GM18867 (cell line): ENCODE results near the gene ZNF48.

Source experiments
- ATAC-seq: cut with Tn5 transposase; IDR thresholded peaks from one replicate; pipeline ENCODE4 v1.9.1; 2021; ENCODE audit warnings: mild to moderate bottlenecking, moderate library complexity; ENCODE audit not compliant: unreplicated experiment

Gene ZNF48

DNA sequence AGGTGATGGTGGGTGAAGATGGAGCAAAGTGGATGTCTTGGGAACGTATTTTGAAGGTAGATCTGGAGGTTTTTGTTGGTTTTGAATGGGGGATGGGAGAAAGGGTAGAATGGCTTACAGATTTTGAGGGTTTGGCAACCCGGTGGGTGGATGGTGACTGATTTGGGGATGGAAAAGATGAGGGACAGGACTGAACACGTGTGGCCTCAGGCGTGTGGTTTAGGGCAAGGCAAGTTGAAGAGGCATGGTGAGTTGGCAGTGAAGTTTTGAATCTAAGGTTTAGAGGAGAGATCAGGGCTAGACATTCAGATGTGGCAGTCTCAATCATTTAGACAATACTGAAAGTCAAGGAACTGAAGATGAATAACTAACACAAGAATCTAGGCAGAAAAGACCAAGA is 39.6 kb downstream of the ZNF48 start:
- ATAC-seq: no peak

DNA sequence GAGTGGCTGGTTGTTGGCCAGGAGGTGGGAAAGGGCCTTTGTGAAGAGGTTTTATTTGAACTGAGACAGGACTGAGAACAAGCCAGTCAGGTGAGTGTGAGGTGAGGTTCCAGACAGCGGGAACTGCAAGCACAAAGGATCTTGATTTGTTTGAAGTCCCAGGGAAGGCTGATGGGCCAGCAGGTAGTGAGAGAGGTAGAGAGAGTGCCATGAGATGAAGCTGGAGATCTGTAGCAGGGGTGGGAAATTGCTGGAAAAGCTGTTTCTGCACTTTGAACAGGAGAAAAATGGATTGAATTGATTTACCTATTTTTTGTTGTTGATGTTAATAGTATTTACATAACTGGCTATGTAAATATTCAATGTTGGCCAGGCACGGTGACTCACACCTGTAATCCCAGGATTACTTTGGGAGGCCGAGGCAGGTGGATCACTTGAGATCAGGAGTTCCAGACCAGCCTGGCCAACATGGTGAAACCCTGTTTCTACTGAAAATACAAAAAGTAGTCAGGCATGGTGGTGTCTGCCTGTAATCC is 42.4 kb downstream of the ZNF48 start:
- ATAC-seq: no peak

DNA sequence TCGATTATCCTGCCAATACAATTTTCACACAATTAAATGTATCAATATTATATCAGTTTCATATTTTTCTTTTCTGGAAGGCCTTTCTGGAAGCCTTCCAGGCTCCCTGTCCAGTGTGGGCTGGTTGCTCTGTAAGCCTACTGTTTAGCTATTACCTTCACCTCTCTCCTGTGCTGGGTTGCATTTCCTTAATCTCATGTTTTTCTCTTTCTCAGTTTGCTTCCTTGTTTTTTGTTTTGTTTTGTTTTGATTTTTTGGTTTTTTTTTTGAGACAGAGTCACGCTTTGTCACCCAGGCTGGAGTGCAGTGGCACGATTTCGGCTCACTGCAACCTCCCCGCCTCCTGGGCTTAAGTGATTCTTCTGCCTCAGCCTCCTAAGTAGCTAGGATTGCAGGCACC is 43.6 kb downstream of the ZNF48 start:
- ATAC-seq: no peak

DNA sequence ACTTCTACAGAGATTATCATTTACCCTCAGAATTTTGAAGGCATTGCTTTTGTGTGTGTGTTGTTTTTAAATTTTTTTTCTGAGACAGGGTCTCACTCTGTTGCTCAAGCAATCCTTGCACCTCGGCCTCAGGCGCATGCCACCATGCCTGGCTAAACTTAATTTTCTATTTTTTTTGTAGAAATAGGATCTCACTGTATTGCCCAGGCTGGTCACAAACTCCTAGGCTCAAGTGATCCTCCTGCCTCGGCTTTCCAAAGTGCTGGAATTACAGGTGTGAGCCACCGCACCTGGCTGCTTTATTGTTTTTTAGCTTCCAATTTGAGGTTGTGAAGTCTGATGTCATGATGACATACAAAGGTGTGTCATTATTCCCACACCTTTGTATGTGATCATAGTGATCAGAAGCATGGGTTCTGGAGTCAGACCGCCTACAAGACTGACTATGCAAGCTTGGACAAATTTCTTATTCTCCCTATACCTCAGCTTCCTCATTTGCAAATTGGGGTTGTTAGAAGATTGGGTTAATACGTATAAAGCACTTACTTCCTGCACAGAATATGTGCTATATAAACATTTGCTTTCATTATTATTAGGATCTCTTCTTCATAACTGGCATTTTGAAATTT is 44.6 kb downstream of the ZNF48 start:
- ATAC-seq: no peak

DNA sequence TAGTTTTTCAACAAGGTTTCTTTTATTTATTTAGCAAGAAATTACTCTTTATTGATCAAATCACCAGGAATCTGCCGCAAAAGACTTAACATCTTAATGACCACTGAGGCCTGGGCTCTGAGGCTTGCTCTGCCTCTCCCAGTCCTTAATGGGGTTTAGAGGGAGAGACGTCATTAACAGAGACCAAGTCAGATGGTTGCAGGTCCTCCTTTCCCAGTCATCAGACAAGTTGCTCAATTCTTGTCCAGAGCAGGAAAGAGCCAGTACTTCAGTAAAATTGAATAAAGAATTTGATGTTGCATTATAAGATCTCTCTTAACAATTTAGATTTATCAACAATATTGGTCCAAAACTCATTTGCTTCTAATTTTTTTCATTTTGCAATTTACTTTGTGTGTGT is 48.4 kb downstream of the ZNF48 start:
- no peak for ATAC-seq

DNA sequence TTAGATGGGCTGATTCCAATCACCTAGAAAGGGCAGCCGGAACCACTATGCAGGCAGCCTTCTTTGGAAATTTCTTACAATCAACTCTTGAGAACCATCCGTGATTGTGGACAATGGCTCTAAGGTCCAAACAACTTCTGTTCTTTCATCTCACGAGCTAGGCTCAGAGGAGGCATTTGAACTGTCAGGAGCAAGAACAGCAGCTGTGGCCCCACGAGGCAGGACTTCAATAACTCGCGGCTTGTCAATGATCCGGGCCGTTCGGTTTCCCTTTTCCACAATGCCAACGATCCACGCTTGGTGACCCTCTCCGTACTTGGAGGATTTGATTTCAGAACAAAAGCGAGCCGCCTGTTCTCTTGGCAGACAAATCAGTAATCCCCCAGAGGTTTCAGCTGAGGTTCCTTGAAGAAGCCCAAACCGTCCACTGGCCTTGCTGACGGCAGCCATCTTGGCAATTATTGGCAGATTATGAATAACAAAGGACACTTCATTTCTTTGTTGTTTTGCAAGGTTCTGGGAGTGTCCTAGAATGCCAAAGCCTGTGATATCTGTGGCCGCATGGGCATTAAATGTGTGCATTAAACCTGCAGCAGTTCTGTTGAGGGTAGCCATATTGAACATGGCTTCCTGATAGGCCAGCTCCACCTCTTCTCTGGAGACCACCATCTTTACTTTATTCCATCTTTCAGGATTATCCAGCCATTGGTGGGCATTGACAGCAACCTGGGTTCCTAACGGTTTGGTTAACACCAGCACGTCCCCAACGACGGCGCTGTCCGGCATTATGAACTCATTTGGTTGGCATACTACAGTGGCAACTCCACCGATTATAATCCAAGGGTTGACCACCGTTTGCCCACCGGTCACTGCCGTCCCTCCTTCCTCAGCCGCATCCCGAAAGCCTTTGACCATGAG is 49.3 kb downstream of the ZNF48 start:
- ATAC-seq: no peak

DNA sequence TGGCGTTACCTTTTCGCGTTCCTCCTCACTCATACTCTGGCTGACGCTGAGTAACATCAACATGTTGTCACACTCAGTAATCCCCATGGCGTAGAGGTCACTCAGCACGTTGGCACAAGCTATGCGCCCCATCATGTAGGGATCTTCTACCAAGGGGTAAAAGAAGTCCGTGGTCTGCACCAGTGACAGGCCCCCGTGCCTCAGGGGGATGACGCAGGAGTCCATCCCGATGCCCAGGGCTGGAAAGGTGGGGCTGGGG is 49.9 kb downstream of the ZNF48 start:
- no peak for ATAC-seq

DNA sequence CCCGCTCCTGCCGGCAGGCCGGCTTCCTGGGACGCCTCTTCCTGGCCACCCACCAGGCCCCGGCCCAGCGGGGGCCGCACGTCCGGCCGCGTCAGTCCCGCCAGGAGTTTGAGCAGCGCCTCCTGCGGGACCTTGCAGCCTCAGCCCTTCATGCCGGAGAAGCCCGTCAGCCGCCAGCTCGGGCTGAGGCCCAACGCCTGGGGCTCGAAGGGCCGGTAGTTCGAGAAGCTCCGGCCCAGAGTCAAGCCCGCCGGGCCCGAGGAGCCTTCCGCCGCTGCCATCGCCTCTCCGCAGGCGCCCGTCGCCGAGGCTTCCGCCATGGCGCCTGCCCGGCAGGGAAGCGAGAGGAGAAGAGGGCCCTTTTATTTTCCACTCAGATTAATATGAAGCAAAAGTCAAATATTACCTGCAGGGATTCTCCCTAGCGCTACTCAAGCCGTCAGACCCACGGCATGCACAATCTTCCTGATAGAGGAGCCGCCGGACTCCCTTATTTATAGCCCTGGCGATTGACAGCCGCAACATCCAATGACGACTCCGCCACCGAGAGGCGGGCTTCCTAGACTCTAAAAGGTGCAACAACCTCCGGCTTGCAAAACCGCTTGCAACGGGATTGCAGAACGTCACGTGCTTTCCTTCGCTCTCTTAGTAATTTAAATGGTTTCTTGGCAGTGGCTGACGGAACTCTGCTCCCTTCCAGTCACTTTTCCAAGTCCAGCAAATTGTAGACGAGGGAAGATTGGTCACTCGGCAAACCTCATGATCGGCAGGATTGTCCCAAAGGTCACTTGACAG is 50.4 kb downstream of the ZNF48 start, which contains the start of gene SEPHS2:
TSS of gene SEPHS2 (minus strand) at position 467 of the 795 bp plus-strand sequence. CDS start at position 320, 147 bp downstream.
- ATAC-seq: peak; percentile 82

DNA sequence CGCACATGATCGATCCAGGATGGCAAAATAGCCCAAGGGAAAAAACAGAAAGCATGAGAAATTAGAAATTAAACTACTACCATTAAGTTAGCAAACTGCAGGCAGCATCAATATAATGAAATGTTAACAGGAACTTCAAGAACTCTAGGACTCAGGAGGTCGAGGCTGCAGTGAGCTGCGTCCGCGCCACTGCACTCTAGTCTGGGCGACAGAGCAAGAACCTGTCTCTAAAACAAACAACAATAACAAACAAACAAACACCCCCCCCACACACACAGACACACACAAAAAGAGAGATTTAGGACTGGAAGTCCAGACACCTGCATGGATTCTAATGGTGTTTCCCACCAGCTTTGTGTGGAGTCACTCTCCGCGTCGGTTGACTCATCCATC is 51.0 kb downstream of the ZNF48 start:
- ATAC-seq: no peak

DNA sequence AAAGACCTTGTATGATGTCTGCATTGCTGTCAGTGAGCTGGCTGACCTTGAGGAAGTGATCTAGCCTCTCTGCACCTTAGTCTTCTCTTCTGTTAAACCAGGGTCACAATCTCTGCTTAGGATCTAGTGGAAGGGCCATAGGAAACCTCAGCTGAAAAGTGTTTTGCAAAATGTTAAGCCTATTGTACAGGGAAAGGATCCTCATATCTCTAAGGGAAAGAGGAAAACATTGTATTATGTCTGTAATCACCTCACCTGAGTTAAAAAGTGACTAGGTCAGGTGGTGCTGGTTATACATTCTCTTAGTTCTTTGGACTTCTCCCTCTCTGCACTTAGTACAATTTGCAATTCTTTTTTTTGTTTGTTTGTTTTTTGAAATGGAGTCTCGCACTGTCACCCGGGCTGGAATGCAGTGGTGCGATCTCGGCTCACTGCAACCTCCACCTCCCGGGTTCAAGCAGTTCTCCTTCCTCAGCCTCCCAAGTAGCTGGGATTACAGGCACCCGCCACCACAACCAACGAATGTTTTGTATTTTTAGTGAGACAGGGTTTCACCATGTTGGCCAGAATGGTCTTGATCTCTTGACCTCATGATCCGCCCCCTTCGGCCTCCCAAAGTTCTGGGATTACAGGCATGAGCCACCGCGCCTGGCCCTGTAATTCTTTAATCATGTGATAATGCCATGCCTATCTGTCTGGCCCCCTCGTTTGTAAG is 52.4 kb downstream of the ZNF48 start:
- no peak for ATAC-seq

DNA sequence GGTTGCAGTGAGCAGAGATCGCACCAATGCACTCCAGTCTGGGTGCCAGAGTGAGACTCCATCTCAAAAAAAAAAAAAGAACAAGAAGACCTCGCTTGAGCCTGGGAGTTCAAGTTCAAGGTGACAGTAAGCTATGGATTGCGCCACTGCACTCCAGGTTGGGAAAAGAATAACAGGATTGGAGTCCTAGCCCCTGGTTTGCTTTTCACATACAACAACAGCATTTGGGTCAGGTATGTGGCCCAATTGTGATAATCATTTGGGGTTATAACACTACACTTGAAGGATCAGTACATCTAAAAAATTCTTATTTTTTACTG is 53.9 kb downstream of the ZNF48 start:
- no peak for ATAC-seq
